ENCODE measurements around the gene NCAM1.

NCAM1 gene

DNA sequence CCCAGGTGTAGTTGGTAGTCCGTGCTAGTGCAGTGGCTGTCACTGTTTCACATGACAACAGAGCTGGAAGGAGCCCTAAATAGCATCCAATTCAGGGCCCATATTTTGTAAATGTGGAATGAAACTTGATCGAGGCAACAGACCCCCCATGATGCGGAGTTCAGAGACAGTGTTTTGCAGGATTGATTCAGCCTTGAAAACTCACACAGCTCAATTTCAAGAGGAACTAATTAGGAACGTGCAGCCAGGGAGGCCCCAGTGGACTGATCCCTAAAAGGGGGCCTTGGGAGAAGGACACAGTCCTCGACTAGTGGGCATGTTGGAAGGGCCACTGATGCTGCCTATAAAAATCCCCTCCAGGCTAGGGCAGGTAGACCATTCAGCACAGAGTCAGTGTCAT lies 292.2 kb downstream of the NCAM1 start:
- in situ Hi-C loops (cut with HindIII; ENCODE audit: low pct_ligation_motif_present, low pct_unique_long_range_greater_than_20kb, low sequenced_read_pairs), result no loop called here
- DNase-seq, result no peak

DNA sequence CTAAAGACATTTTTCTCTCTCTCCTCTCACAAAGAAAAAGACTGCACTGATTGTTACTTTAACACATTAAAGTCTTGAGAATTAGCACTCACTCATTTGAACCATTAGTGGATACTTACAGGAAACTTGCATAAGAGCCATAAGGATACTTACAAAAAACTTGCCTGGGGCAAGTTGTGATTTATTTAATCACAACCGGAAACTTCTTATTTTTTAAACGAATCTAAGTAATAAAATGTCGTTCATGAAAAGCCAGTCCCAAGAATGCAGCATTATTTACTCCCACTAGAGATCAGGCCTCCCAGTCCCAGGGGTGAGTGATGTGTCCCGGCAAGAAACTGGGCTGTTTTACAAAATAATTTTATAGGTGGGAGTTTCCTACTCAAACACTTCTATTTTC lies 293.9 kb downstream of the NCAM1 start:
- in situ Hi-C loops (cut with HindIII; ENCODE audit: low pct_ligation_motif_present, low pct_unique_long_range_greater_than_20kb, low sequenced_read_pairs), result no loop called here
- no peak for DNase-seq

DNA sequence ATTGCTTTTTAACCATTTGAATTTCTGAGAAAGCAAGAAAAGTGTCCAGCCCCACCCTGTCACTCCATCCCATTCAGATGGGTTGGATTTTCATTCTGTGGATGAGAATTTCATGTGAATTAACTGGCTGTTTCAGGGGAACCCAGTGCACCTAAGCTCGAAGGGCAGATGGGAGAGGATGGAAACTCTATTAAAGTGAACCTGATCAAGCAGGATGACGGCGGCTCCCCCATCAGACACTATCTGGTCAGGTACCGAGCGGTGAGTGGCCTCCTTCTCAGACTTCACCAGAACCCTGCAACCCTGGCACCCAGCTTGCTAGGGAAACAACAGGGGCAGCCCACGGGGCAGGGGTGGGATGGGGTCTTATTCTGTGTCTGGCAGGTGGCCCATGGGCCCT lies 294.5 kb downstream of the NCAM1 start:
- in situ Hi-C loops (cut with HindIII; ENCODE audit: low pct_ligation_motif_present, low pct_unique_long_range_greater_than_20kb, low sequenced_read_pairs), result no loop called here
- DNase-seq, result no peak

DNA sequence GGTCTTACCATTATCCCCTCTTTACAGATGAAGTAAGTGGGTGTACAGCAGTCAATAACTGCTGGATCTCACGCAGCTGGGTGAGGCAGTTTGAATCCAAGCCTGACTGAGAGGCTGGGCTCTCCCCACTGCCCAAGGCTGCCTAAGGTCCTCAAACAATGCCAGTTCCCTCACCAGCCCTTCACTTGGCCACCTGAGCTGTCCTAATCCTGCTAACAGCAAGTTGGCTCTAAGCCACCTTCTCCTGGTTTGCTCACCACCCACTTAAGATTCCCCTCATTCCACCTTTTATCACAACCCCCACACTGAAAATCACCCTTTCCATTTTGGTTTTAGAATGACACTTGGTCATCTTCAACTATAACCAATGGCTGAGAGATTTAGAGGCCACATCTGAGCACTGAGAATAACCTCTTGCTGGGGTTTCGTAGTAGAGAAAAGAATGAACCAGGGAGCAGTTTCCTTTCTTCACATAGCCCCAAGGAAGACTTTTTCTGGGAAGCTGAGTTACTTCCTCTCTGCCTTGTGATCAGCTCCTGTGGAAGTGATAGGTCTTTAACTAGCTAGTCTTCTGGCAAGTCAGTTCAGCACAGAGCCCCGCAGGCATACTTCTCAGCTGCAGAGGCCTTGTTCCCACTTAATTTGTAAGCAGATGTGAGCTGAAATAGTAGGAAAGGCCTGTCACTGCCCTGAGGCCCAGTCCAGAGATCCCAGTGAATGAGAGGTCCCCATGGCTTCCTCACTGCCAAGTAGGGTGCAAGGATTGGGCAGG lies 295.4 kb downstream of the NCAM1 start:
- in situ Hi-C loops (cut with HindIII; ENCODE audit: low pct_ligation_motif_present, low pct_unique_long_range_greater_than_20kb, low sequenced_read_pairs), result no loop called here
- DNase-seq, result no peak

DNA sequence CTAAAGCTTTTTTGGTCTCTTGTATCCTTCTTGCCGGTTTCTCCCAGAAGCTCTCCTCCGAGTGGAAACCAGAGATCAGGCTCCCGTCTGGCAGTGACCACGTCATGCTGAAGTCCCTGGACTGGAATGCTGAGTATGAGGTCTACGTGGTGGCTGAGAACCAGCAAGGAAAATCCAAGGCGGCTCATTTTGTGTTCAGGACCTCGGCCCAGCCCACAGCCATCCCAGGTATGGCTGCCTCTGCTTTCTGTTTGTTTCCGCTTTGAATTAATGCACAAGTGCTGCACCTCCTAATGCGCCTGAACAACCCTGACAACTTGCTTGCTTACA lies 298.8 kb downstream of the NCAM1 start:
- no peak for DNase-seq
- in situ Hi-C loops (cut with HindIII; ENCODE audit: low pct_ligation_motif_present, low pct_unique_long_range_greater_than_20kb, low sequenced_read_pairs), result no loop called here

DNA sequence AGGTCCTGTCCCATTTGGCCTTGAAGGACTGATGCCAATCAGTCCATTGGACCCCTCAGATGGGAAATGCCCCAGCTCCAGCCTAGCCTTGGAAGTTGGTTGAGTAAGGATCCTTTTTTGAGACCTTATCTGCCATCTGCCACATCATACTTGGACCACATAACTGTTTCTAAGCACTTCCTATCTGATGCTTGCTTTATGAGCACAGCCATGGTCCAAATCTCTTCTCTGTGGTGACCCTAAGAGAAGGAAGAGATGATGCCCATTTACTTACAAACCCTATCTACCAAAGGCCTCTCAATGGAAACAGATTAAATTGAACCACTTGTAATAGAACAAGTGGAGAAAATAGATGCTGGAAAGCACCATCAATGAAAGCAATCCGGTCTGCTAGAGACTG lies 299.3 kb downstream of the NCAM1 start:
- in situ Hi-C loops (cut with HindIII; ENCODE audit: low pct_ligation_motif_present, low pct_unique_long_range_greater_than_20kb, low sequenced_read_pairs), result no loop called here
- DNase-seq, result no peak

DNA sequence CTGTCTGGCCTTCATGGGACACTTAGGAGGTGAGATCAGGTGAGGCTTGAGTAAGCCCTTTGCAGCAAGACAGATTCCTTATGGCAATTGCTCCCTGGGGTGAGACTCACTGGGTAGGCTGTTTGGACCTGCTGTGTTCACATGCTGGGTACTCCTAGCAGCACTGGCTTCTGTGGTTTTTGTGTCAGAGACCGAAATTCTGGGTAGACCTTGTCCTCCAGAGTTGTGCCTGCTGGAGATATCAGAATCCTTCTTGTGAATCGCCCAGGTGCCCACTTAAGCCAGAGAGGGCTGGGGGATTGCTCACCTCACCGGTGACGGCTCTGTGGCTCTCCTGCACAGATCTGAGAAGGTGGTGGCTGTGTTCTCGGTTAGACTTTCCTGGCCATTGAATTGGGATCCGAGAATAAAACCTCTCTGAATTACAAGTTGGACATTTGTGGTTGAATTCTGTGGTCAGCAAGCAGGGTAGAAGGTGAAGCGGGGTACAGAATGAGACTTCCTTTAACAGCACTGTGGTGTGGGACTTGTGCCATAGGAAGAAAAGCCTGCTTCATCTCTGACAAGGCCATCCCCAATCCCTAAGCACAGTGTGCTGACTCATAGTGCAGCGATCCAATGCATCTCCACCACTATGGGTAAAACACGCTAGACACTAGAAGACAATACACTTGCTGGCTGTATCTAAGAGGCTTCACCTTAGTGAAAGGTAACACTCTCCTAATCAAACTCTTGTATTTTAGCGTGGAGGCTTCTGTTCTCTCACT lies 300.7 kb downstream of the NCAM1 start:
- in situ Hi-C loops (cut with HindIII; ENCODE audit: low pct_ligation_motif_present, low pct_unique_long_range_greater_than_20kb, low sequenced_read_pairs), result no loop called here

DNA sequence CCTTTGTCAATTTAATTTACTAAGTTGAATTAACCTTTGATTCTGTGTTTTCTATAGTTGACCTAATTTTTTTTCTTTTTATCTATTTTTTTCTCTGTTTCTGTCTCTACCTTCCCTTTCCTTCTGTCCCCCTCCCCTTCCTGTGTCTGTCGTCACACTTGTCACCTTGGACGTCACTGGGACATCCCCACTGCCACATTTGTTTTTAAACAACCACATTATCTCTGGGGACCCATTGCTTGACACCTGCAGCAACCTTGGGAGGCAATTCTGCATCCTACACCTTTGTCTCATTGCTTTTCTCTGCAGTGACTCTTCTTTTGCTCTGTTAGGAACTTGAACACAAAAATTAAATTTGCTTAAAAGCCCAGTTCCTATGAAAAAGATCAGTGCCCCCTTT lies 301.4 kb downstream of the NCAM1 start:
- no peak for DNase-seq
- in situ Hi-C loops (cut with HindIII; ENCODE audit: low pct_ligation_motif_present, low pct_unique_long_range_greater_than_20kb, low sequenced_read_pairs), result no loop called here

More for the DNA sequence above, 300.7 kb downstream of the NCAM1 start:
- DNase-seq, result no peak

DNA sequence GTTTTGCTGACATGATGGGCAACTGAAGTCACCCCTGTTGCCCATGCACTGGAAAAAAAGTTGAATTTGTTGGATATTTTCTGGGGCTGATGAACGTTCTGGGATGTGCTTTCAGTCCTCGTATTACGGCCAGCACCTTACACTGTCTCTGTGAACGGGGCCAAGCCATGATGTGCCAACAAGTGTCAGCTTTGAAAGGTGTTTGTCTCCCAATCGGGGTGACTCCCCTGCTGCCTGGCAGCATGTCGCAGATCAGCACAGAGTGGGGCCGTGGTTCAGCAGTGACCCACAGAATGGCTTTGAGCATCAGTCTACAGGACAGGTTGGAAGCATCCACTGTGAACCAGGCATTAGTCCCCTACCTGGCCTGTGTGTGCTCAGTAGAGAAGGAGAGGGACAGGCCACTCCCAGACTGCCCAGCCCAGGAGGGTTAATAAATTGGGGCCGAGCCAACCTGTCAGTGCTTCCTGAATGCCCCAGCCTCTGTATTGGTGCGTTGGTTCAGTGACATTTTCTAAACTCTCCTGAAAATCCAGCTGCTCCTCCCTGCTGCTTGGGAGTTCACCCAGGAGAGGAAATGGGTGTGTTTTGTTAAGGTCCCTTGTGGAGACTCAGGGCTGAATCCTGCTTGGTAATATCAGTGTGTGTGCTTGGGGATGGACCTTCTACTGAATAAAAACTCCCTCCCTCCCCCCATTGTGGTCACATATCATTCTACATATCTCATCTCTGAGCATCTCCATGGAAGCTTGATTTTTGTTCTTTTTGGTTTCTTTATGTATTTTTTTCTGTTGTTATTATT lies 302.4 kb downstream of the NCAM1 start:
- no peak for DNase-seq
- in situ Hi-C loops (cut with HindIII; ENCODE audit: low pct_ligation_motif_present, low pct_unique_long_range_greater_than_20kb, low sequenced_read_pairs), result no loop called here

DNA sequence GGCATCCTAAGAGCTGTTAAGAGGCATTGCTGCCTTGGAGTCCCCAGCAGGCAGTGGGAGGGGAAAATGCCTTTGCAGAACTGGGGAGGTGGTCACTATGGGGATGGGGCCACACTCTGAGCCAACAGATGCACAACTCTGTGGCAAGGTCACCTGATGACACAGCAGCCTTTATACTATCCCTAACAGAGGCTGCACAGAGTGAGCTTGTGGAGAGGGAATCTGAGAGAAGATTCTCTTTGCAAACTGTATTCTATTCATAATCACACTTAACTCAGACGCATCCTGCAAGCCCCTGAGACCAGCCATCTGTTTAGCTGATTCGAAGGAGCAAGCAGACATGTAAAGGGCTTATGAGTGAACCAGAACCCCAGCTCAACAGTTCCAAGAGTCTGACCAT lies 304.1 kb downstream of the NCAM1 start:
- in situ Hi-C loops (cut with HindIII; ENCODE audit: low pct_ligation_motif_present, low pct_unique_long_range_greater_than_20kb, low sequenced_read_pairs), result no loop called here
- no peak for DNase-seq

DNA sequence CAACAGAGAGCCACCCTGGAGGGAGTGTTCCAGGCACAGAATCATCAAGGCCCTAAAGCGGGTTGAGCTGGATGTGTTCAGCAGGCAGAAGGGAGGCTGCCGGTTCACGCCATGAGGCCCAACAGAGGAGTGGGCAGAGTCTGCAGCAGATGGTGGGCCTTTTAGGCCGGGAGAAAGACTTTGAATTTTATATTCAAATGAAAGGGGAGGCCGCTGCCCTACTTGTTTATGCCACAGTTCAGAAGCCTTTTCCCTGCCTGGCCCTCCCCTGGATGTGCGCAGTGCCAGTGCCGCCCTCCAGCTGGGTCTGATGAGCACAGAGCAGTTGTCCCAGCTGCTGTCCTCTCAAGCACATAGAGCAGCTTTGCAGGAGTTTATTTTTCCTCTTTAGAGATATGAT lies 306.3 kb downstream of the NCAM1 start:
- DNase-seq, result no peak
- in situ Hi-C loops (cut with HindIII; ENCODE audit: low pct_ligation_motif_present, low pct_unique_long_range_greater_than_20kb, low sequenced_read_pairs), result no loop called here

DNA sequence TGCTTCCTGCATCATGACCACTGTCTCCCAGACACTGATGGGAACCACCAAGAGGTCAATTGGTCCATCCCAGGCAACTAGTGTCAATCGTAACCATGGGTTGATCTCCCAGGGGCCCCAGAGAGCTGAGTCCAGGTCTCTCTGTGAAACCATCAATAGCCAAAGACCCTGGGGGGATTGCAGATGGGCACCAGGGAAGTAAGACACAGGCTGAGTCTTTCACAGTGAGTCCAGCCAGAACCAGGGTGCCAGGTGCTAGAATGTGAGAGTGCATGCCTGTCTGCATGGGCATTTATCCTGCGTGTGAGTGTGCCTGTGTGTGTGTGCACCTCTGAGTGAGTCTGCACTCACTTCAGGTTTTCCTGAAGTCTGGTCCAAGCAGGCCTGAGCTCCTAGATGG lies 307.9 kb downstream of the NCAM1 start:
- no peak for DNase-seq
- in situ Hi-C loops (cut with HindIII; ENCODE audit: low pct_ligation_motif_present, low pct_unique_long_range_greater_than_20kb, low sequenced_read_pairs), result no loop called here

DNA sequence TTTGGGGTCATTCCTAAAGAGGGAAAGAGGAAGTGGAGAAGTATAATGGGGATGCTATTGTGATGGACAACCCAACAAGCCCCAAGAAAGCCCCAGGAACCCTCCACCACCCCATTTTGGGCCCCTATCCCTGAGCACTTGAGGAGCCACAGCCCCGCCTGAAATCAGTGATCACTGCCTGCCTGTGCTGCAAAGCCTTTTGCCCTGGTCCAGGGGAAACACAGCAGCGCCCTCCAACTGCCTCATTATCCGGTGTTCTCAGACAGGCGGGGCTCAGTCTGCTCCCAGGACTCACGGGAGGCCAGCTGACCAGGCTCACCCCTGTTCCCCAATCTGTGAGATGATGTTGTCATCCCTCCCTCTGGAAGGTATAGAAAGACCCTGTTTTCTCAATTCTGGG lies 308.4 kb downstream of the NCAM1 start:
- no peak for DNase-seq
- in situ Hi-C loops (cut with HindIII; ENCODE audit: low pct_ligation_motif_present, low pct_unique_long_range_greater_than_20kb, low sequenced_read_pairs), result no loop called here

DNA sequence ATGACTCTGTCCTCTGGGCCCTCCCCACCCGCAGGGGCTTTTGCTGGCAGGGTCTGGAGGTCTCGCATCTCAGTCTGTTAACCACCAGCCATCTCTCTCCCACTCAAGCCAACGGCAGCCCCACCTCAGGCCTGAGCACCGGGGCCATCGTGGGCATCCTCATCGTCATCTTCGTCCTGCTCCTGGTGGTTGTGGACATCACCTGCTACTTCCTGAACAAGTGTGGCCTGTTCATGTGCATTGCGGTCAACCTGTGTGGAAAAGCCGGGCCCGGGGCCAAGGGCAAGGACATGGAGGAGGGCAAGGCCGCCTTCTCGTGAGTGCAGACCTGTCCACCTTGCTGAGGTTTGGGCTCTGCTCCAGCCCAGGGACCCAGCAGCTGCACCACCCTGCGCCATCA lies 308.9 kb downstream of the NCAM1 start:
- in situ Hi-C loops (cut with HindIII; ENCODE audit: low pct_ligation_motif_present, low pct_unique_long_range_greater_than_20kb, low sequenced_read_pairs), result no loop called here
- DNase-seq, result no peak

DNA sequence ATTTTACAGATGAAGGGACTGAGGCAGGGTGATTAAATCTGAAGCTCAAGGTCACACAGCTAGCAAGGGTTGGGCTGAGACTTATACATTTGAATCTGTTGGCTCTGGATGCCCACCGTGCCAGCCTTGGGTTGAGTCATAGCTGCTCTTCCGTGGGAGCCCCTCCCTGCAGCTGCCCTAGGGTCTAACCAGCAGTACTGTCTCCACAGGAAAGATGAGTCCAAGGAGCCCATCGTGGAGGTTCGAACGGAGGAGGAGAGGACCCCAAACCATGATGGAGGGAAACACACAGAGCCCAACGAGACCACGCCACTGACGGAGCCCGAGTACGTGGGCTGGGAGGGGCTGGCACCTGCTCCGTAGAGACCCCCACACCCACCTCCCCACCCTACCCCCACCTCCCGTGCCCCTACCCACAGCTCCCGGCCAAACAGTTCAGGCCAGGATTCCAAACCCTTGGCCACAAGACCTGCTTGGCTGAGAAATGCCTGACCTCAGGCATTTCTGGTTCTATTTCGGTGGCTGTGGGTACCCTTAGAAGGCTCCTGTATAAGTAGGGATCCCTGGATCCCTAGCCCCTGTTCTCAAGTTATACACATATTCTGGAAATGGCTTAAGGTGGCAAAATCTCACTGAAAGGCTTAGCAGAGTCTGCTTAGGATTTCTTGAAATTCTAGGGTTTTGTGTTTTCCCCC lies 310.5 kb downstream of the NCAM1 start:
- in situ Hi-C loops (cut with HindIII; ENCODE audit: low pct_ligation_motif_present, low pct_unique_long_range_greater_than_20kb, low sequenced_read_pairs), result no loop called here
- DNase-seq, result no peak

DNA sequence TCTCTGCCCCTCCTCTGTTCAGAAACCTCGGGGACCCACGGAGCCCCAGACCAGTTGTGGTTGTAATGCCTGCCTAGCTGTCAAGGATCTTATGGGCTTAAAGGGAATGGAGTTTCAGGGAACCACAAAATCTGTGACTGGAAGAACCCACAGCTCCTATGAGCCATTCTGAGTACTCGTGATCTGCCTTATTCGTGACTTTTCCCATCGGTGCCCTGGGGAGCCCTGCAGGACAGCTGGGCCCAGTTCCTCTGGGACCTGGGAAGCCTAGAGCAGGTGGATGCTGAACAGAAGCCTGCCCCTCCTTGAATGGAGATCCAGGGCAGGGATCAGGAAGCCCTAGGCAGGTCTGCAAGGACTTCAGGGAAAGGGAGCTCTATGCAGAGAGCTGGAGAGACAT lies 311.1 kb downstream of the NCAM1 start:
- in situ Hi-C loops (cut with HindIII; ENCODE audit: low pct_ligation_motif_present, low pct_unique_long_range_greater_than_20kb, low sequenced_read_pairs), result no loop called here
- DNase-seq, result no peak

DNA sequence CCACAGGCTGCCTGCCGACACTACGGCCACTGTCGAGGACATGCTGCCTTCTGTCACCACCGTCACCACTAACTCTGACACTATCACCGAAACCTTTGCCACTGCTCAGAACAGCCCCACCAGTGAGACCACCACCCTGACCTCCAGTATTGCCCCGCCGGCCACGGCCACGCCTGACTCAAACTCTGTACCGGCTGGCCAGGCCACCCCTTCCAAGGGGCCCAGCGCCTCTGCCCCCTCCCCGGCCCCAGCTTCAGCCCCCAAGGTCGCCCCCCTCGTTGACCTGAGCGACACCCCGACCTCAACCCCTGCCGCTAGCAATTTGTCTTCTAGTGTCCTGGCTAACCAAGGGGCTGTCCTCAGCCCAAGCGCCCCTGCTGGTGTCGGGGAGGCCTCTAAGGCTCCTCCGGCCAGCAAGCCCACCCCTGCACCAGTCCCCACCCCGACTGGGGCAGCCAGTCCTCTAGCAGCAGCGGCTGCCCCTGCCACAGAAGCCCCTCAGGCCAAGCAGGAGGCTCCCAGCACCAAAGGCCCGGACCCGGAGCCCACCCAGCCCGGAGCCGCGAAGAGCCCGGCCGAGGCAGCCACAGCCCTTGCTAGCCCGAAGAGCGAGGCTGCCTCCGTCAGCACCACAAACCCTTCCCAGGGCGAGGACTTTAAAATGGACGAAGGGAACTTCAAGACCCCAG lies 311.9 kb downstream of the NCAM1 start:
- in situ Hi-C loops (cut with HindIII; ENCODE audit: low pct_ligation_motif_present, low pct_unique_long_range_greater_than_20kb, low sequenced_read_pairs), result no loop called here
- DNase-seq, result no peak

DNA sequence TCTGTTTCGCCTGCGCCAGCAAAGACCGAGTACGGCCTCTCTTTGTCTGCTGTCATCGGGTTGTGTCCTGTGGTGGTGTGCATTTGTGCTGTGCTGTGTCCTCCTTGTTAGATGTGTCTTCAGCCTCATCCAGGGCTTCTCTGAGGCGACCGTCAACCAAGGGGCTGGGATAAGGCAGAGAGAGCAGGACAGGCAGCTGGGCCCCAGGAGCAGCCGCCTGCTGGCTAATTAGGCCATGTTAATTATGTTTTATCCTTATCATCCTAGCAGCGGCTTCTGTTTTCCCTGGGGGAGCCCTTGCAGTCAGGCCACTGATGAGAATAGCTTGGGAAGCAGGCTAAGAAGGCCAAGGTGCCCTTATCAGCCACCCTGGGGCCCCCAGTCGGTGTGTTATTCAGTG lies 312.5 kb downstream of the NCAM1 start:
- in situ Hi-C loops (cut with HindIII; ENCODE audit: low pct_ligation_motif_present, low pct_unique_long_range_greater_than_20kb, low sequenced_read_pairs), result no loop called here
- DNase-seq, result no peak
